DND-41 (cell line): ENCODE results near the gene TMEM131L.
A peak's percentile ranks its signal among the peaks of the same experiment; 100 is the strongest.

Experiments used
- ATAC-seq: fragments of 200-7000 bp; cut with Tn5 transposase; 3 replicates; pipeline ENCODE4 v1.9.1; 2021; ENCODE audit warnings: low read depth; ENCODE audit not compliant: insufficient read depth
- DNase-seq: peaks from one replicate; pipeline ENCODE4 v3.0.0-alpha.2; 2020
- H2AFZ ChIP-seq: 2 replicates; pipeline ENCODE4 v1.6.0; 2012; ENCODE audit warnings: low read depth, low read length
- H3K27ac ChIP-seq: 2 replicates; pipeline ENCODE4 v1.5.1; 2012; ENCODE audit warnings: low read length, inconsistent platforms
- H3K27me3 ChIP-seq: fragments of 200-600 bp; sonication (generic); 2 replicates; pipeline ENCODE4 v1.6.0; 2012; ENCODE audit warnings: low read length, mild to moderate bottlenecking, inconsistent platforms; ENCODE audit not compliant: insufficient read depth, poor library complexity
- H3K36me3 ChIP-seq: 2 replicates; pipeline ENCODE4 v1.5.1; 2012; ENCODE audit warnings: low read length, inconsistent platforms; ENCODE audit not compliant: insufficient read depth
- H3K4me1 ChIP-seq: 2 replicates; pipeline ENCODE4 v1.5.1; 2012; ENCODE audit warnings: mild to moderate bottlenecking, low read length; ENCODE audit not compliant: insufficient read depth
- H3K4me2 ChIP-seq: 2 replicates; pipeline ENCODE4 v1.6.0; 2012; ENCODE audit warnings: mild to moderate bottlenecking, moderate library complexity, low read length, inconsistent platforms; ENCODE audit not compliant: insufficient read depth
- H3K4me3 ChIP-seq, 2 experiments: fragments of 200-600 bp in 1 of 2; shearing (Covaris generic) in 1 of 2; 2 replicates each; pipeline ENCODE4 v1.5.1; 2012 to 2016; ENCODE audit warnings: inconsistent platforms in 2 of 2, low read length in 2 of 2, mild to moderate bottlenecking in 2 of 2, low read depth in 1 of 2, moderate library complexity in 1 of 2
- H3K79me2 ChIP-seq: 2 replicates; pipeline ENCODE4 v1.6.0; 2012; ENCODE audit warnings: low read length, inconsistent platforms; ENCODE audit not compliant: insufficient read depth
- H3K9ac ChIP-seq: 2 replicates; pipeline ENCODE4 v1.6.0; 2012; ENCODE audit warnings: low read depth, mild to moderate bottlenecking, inconsistent platforms, low read length, moderate library complexity
- H3K9me3 ChIP-seq: 2 replicates; pipeline ENCODE4 v1.5.1; 2012; ENCODE audit warnings: low read length, moderate library complexity, mild to moderate bottlenecking, inconsistent platforms; ENCODE audit not compliant: insufficient read depth, severe bottlenecking
- H4K20me1 ChIP-seq: 2 replicates; pipeline ENCODE4 v1.6.0; 2012; ENCODE audit warnings: low read length; ENCODE audit not compliant: insufficient read depth
- CTCF ChIP-seq: IDR thresholded peaks from 2 replicates; pipeline ENCODE4 v1.5.1; 2012; ENCODE audit warnings: borderline replicate concordance, low read length, moderate library complexity, mild to moderate bottlenecking; ENCODE audit not compliant: poor library complexity, severe bottlenecking; ENCODE audit errors: extremely low read depth
- EZH2 ChIP-seq: IDR thresholded peaks from 3 replicates; pipeline ENCODE4 v1.6.1; 2012; ENCODE audit warnings: borderline replicate concordance, low read depth, mild to moderate bottlenecking, moderate library complexity, low read length, inconsistent platforms; ENCODE audit not compliant: severe bottlenecking

Gene TMEM131L

GRCh38 chr4:153612878-153613277 is 146.7 kb downstream of the TMEM131L start:
- Histone ChIP-seq H3K4me3 (no peak overlapping the region), H3K36me3 (peaks cover 98% of the 10 kb centered on the region)
- no peak for TF ChIP-seq EZH2
- TF ChIP-seq CTCF, result no peak

GRCh38 chr4:153616006-153616555 is 149.9 kb downstream of the TMEM131L start:
- TF ChIP-seq CTCF (no peak), EZH2 (no peak)
- Histone ChIP-seq H2AFZ (no peak overlapping the region), H3K4me3 (no peak overlapping the region), H3K4me2 (no peak overlapping the region), H3K27me3 (no peaks in the 10 kb centered on the region), H3K9ac (no peak overlapping the region), H3K4me1 (no peaks in the 10 kb centered on the region), H4K20me1 (peaks cover 37% of the 10 kb centered on the region; the same call in 1 of the 2 replicates), H3K79me2 (peaks cover 81% of the 10 kb centered on the region), H3K36me3 (peaks cover 98% of the 10 kb centered on the region), H3K27ac (no peak overlapping the region), H3K9me3 (no peaks in the 10 kb centered on the region)
- ATAC-seq (0 out of 3 replicates have a peak, but pooled peaks have one; percentile 22), DNase-seq (no peak)

More at GRCh38 chr4:153612878-153613277, 146.7 kb downstream of the TMEM131L start:
- H3K9me3 ChIP-seq, result no peaks in the 10 kb centered on the region
- H4K20me1 ChIP-seq, result peaks cover 45% of the 10 kb centered on the region; the same call in 1 of the 2 replicates
- ATAC-seq (no peak), DNase-seq (no peak)
- no peak overlapping the region for H3K4me2 ChIP-seq
- peaks cover 90% of the 10 kb centered on the region for H3K79me2 ChIP-seq
- H3K27me3 ChIP-seq, result no peaks in the 10 kb centered on the region
- no peak overlapping the region for H3K27ac ChIP-seq
- no peaks in the 10 kb centered on the region for H3K4me1 ChIP-seq
- no peak overlapping the region for H2AFZ ChIP-seq
- H3K9ac ChIP-seq, result no peak overlapping the region

GRCh38 chr4:153618833-153619232 is 152.7 kb downstream of the TMEM131L start:
- no peaks in the 10 kb centered on the region for H3K27me3 ChIP-seq
- TF ChIP-seq CTCF, result no peak
- TF ChIP-seq EZH2, result no peak
- H3K4me1 ChIP-seq, result no peaks in the 10 kb centered on the region
- H3K36me3 ChIP-seq, result peaks cover 99% of the 10 kb centered on the region
- DNase-seq, result no peak
- no peaks in the 10 kb centered on the region for H3K9me3 ChIP-seq
- no peak overlapping the region for H2AFZ ChIP-seq
- no peak overlapping the region for H3K4me3 ChIP-seq
- peaks cover 86% of the 10 kb centered on the region for H3K79me2 ChIP-seq
- no peak for ATAC-seq
- no peak overlapping the region for H3K27ac ChIP-seq
- no peak overlapping the region for H3K4me2 ChIP-seq
- no peak overlapping the region for H3K9ac ChIP-seq
- peaks cover 50% of the 10 kb centered on the region for H4K20me1 ChIP-seq
